GM19043 (cell line): ENCODE data around the gene HDAC4.

Source experiments
- ATAC-seq: cut with Tn5 transposase; IDR thresholded peaks from one replicate; pipeline ENCODE4 v1.9.1; 2021; ENCODE audit warnings: low read depth; ENCODE audit not compliant: unreplicated experiment

HDAC4 gene

GRCh38 chr2:239028253-239028619 is 372.6 kb downstream of the HDAC4 start:
- no peak for ATAC-seq

DNA sequence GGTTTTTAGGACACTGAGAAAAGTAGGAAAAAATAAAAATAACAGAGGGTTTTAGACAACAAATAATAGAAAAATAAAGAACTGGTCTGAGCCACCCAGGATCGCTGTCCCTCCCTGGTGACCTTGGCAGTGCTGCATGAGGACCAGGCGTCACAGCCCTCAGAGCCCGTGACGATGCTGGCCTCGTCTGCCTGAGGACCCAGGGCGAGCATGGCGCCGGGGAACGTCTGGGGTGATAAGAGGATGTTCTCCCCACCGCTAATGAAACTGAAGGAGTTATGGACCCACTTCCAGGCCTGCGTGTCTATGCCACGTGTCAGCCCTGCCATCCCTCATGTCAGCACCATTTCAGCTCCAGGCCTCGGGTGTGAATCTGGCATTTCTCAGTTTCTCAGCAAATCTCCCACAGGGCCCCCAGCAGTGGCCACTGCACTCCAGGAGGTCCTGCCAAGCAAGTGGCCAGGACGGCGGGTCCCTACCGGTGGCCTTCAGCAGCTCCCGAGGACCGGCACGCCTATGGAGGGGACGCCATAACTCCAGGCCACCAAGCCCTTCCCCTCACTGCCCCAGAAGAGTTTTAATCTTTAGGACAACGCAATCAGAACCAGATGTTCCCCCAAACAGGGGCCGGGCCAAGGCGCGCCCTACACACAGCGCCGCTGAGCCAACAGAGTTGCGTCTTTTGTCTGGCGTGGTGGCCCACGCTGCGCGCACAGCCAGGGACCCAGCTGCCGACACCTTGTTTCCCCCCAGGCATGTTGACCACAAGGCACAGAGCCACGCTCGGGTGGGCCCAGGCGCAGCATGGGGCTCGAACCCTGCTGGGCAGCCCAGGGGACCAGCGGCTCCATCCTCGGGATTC is 373.2 kb downstream of the HDAC4 start:
- no peak for ATAC-seq

DNA sequence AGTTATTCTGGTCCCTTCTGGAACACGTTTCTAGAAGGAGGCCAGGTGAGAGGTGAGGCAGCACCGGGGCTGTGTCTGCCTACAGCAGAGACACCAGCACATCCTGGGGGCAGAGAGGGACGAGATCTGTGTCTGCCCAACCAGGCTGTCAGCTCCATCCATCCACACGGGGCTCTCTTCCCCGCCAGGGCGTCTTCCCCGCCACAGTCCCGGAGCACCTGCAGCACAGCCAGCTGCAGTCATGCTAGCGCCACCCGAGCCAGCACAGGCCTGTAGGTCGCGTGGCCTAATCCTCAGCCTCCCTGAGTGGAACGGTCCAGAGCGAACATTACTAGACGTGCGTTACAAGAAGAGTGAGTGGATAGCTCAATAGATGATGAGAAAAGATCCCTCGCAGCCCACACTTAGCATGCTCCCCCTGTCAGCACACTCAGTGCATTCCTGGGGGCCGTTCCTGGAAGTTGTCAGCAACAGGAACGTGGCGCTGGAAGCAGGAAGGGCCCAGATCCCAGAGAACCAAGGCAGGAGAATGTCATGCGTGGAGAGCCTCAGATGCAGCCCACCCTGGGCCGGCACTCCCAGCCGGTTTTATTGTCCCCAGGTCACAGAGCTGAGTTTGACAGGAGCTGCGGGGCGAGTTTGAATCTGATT is 374.0 kb downstream of the HDAC4 start:
- ATAC-seq, result no peak

DNA sequence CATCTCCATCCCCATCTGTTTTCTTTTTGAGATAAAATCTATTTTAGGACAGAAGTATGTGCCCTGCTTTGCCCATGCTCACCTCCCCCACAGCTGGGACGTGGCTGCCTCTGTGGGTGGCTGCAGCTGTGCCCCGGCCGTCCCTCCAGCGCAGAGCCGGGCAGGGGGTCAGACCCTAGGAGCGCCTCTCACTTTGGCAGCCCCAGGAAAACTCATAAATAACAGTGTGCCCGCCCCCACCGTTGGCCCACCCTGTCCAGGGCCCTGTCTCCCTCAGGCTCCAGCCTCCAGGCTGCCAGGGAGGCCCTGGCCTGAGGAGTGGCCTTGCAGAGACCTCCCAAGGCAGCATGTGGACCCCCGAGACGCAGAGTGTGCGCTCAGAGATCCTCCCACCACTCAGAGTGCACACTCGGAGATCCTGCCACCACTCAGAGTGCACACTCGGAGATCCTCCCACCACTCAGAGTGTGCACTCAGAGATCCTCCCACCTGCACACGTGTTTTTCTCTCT is 374.8 kb downstream of the HDAC4 start:
- no peak for ATAC-seq

DNA sequence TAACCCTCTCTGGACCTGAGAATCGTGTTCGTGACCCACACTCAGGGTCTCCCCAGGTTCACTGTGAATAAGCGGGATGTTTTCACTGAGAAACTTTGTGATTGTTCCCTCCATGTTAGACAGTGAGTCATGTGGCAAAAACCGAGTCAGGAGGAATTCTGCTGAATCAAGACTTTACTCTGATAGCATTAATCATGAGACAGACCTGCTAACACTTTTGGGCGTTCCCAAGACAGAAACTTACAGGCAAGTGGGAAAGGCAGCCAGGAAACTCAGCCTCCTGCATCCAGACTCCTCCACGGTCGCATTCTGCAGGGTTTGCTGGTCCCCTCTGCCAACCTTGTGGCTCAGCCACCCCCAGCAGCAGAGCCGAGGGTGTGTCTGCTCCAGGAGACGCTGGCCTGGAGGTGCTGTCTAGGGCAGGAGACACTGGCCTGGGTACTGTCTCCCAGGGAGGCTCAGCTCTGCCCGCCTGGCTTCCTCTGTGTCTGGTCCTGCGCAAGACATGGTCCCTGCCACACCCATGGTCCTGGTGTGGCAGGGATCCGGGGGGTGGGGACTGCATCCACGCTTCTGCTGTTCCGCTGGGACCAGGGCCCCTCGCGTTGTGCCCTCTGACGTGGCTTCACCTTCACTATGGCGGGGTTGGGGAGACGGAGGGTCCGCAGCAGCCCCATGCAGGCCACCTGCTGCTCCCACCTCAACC is 375.6 kb downstream of the HDAC4 start:
- no peak for ATAC-seq

- ATAC-seq, result no peak
Measured at GRCh38 chr2:239024226-239024625, 376.6 kb downstream of the HDAC4 start.

- ATAC-seq, result no peak
Measured at GRCh38 chr2:239022437-239023260, 378.2 kb downstream of the HDAC4 start.

GRCh38 chr2:239021651-239022436 is 379.0 kb downstream of the HDAC4 start:
- no peak for ATAC-seq

GRCh38 chr2:239021224-239021623 is 379.6 kb downstream of the HDAC4 start:
- ATAC-seq, result no peak

GRCh38 chr2:239020541-239021041 is 380.2 kb downstream of the HDAC4 start:
- no peak for ATAC-seq

DNA sequence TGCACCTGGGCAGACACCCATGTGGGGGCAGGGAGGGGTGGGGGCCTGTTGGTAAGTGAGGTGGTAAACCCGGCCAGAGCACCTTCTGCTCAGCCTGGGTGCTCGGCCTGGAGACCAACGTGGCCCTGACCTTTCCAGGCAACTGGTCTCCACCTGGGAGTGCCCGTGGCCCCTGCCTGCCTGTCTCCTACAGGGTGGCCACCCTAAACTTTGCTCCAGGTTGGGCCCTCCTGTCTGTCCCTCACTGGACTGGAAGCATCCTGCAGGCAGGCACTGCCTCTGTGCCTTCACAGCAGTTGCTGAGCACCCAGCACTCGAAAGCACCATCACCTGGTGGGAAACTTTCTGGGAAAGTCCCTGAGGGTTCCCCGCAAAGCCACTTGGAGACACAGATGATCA is 381.6 kb downstream of the HDAC4 start:
- ATAC-seq, result no peak

DNA sequence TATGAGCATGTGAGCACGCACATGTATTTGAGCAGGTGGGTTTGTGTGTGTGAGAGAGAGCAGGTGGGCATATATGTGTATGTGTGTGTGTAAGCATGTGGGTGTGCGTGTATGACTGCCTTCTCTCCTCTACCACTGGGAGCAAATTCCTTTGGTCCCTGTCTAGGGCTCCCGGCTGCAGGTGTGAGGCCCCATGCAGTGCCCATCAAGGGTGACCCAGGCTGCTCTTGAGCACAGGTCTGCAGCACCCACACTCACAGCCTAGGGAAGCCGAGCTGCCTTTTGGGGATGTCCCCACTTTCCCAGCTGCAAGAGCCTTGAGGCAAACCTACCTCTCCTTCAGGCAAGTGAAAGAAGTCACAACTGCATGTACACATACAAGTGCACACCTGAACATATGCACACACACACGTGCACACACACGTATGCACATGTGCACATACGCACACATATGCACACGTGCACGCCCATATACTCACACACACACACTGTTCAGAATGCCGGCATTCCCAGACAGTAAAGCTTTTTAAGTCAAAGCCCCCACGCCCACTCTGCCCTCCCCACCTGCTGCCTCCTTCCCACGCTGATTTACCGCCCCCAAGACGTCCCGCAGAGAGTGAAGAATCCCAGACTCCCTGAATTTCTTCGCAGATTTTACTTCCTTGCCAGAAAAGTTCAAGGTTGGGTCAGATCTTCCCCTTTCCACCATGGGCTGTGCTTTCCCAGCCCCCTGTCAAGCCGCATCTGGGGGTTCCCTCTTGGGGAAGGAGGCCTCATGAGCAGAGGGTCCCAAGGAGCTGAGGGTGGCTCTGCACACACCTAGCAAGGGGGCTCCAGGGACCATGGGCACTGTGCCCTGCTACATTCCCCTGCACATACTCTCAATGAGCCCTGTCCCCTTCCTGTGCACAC is 382.3 kb downstream of the HDAC4 start:
- ATAC-seq, result no peak

DNA sequence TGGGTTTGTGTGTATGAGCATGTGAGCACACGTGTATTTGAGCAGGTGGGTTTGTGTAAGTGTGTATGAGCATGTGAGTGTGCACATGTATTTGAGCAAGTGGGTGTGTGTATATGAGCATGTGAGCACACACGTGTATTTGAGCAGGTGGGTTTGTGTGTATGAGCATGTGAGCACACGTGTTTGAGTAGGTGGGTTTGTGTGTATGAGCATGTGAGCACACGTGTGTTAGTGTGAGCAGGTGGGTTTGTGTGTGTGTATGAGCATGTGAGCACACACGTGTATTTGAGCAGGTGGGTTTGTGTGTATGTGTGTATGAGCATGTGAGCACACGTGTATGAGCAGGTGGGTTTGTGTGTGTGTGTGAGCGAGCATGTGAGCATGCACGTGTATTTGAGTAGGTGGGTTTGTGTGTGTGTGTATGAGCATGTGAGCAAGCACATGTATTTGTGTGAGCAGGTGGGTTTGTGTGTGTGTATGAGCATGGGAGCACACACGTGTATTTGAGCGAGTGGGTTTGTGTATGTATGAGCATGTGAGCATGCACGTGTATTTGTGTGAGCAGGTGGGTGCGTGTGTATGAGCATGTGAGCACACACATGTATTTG is 383.2 kb downstream of the HDAC4 start:
- no peak for ATAC-seq

- ATAC-seq, result no peak
Measured at GRCh38 chr2:239015901-239016675, 384.7 kb downstream of the HDAC4 start.

DNA sequence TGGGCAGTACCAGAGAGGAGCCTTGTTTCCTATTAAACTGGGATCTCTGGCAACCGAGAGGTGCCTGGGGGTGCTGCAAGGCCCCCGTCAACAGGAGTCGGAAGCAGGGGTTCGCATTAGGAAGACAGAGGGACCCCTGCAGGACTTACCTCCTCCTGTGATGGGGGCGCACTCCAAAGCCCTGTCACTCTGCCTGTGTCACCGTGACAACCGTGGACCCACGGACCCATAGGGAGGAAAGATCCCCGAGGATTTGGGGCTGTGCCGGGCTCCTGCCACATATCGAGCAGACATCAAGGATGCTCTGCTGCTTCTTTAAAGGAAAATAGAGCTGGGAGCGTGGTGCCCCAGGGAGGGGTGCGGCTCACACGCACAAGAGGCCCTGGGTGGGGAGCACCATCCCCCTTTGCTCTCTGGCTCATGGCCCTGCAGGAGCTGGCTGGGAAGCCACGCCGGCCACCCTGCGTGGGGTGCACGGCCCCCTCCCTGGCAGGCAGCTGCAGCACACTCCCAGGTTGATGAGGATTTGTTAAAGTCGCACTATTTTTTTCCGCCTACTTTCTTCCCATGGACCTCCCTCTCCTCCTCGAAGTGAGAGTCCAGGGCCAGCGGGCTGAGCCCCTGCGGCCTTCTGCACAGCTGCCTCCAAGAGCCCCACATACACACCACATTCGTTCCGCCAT is 385.5 kb downstream of the HDAC4 start:
- ATAC-seq, result no peak

- no peak for ATAC-seq
Measured at GRCh38 chr2:239014458-239015217, 386.2 kb downstream of the HDAC4 start.
